ENCODE data around the gene IL4R.

DNA sequence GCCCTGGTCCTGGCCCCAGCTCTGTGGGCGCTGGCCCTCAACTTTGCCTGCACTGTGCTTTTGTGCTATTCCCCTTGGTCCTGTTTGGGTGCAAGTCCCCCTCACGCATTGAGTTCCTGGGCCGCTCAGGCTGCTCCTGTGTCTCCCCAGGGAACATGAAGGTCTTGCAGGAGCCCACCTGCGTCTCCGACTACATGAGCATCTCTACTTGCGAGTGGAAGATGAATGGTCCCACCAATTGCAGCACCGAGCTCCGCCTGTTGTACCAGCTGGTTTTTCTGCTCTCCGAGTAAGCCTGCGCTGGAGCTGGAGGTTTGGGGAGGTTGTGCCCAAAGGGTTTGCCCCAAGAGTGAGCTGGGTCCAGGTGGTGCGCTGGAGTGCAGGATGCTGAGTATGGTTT lies 28.2 kb downstream of the IL4R start:
- no peak for TF ChIP-seq POLR2A (IDR thresholded peaks at IDR 0.05)
- TF ChIP-seq, protein P1, sequence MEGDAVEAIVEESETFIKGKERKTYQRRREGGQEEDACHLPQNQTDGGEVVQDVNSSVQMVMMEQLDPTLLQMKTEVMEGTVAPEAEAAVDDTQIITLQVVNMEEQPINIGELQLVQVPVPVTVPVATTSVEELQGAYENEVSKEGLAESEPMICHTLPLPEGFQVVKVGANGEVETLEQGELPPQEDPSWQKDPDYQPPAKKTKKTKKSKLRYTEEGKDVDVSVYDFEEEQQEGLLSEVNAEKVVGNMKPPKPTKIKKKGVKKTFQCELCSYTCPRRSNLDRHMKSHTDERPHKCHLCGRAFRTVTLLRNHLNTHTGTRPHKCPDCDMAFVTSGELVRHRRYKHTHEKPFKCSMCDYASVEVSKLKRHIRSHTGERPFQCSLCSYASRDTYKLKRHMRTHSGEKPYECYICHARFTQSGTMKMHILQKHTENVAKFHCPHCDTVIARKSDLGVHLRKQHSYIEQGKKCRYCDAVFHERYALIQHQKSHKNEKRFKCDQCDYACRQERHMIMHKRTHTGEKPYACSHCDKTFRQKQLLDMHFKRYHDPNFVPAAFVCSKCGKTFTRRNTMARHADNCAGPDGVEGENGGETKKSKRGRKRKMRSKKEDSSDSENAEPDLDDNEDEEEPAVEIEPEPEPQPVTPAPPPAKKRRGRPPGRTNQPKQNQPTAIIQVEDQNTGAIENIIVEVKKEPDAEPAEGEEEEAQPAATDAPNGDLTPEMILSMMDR (IDR thresholded peaks at IDR 0.05 in 8 of 11, conservative IDR thresholded peaks at IDR 0.05 in 3 of 11) = no peak
- peak in 1 of 3 donors; percentile 54 for TF ChIP-seq POLR2AphosphoS5 (IDR thresholded peaks at IDR 0.05)

Measured in spleen (tissue), 7 donors.